ENCODE data around the gene PARG.
A peak's percentile ranks its signal among the peaks of the same experiment; 100 is the strongest.
"Not testable (repeated sequence)": the region's sequence is repeated elsewhere in the genome, so short reads cannot be mapped to it uniquely, and the experiment has no call there.

The PARG gene

DNA sequence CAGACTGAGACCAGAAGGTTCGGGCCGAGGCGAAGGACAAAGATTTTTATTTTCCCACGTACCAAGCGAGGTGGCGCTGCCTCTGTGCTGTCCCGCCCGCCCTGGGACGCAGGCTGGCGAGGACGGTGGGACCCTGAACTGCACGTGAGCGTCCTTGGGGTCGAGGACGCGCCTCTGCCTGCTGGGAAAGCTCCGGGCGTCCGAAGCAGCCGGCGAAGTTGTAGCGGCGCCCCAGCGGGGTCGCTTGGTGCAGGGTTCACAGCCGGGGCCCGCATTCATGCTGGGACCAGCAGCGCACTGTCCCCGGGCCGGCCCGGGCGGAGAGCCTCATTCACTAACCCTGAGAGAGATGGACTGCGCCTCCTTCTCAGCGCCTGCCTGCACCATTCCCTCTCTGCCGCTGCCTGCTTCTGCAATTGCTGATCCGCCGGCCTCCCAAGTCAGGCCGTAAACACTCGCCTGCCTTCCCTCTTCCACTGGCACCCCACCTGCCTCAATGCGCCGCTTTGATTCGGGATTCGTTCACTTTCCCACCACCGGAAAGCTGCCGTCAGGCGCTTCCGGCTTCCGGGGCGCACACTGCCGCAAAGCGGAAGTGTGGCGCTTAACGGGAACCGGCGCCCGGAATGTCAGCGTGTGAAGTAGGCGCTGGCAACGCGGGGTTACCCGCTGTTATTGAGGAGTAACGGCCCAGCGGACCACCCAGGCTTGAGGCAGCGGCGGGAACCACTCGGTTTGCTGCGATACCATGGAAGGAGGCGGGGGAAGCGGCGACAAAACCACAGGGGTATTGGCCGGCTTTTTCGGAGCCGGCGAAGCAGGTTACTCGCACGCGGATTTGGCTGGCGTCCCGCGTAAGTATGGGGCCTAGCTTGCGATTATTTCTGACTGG lies at the start of gene PARG, which contains the start of gene TIMM23B:
PARG (minus strand) TSS at position 581 of the 892 bp plus-strand sequence; CDS start at position 279, 302 bp downstream.
TIMM23B (plus strand) TSS at position 607 of the 892 bp plus-strand sequence; CDS start at position 749, 142 bp downstream.
- H3K36me3 ChIP-seq (replicated peaks); in situ Hi-C loops (cut with HindIII; ENCODE audit: low pct_ligation_motif_present, low sequenced_read_pairs); H3K27me3 ChIP-seq (replicated peaks): not testable (repeated sequence)
- DNase-seq, result peak; percentile 73
- H3K4me3 ChIP-seq (ENCODE audit: low read depth, low read length), result peak within 1 kb of the TSS; percentile 60
- peak within 1 kb of the TSS; percentile 82 for H3K27ac ChIP-seq

DNA sequence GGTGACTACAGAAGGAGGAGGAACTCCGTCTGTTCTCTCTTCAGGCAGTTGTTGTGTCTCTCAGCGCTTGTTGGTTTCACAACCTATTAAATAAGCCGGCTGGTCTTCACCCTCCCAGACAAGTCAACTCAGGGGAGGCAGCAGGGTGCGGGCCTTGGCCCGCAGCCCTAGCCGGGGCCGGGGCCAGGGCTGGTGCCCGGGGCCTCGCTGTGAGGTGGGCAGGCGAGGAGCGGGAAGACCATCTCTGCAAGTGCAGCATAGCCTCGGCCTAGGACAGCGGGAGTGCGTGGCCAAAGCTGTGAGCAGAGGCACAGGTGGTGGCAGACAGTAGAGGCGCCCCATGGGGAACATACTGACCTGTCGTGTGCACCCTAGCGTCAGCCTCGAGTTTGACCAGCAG lies 46.5 kb upstream of the PARG start, which contains the start of gene AGAP6:
AGAP6 (plus strand) TSS at position 31 of the 400 bp plus-strand sequence; CDS start at position 341, 310 bp downstream.
- H3K27ac ChIP-seq; H3K4me3 ChIP-seq (ENCODE audit: low read depth, low read length); H3K27me3 ChIP-seq (replicated peaks); DNase-seq; in situ Hi-C loops (cut with HindIII; ENCODE audit: low pct_ligation_motif_present, low sequenced_read_pairs); H3K36me3 ChIP-seq (replicated peaks): not testable (repeated sequence)

GRCh38 chr10:49987207-49987606 lies 45.4 kb upstream of the PARG start:
- H3K4me3 ChIP-seq (ENCODE audit: low read depth, low read length); DNase-seq; H3K36me3 ChIP-seq (replicated peaks); H3K27me3 ChIP-seq (replicated peaks); in situ Hi-C loops (cut with HindIII; ENCODE audit: low pct_ligation_motif_present, low sequenced_read_pairs); H3K27ac ChIP-seq: not testable (repeated sequence)

DNA sequence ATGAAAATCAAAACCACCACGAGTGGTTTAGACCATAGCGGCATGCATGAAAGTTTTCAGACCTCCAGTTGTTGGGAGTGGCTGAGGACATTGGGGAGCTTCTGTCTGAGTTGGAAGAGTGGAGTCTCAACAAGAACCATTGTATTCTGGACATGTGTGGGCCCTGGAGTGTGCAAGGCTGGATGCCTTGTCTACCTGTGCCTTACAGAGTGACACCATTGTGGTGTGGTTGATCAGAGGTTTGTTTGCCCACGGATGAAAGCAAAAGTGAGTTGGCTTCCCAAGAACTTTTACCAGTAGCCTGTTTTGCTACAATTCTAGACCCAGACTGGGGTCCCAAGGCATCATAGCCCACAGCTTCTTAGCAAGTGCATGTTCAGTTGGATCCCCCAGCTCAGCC lies 35.9 kb upstream of the PARG start:
- H3K27ac ChIP-seq; H3K4me3 ChIP-seq (ENCODE audit: low read depth, low read length); H3K36me3 ChIP-seq (replicated peaks); DNase-seq; H3K27me3 ChIP-seq (replicated peaks); in situ Hi-C loops (cut with HindIII; ENCODE audit: low pct_ligation_motif_present, low sequenced_read_pairs): not testable (repeated sequence)

DNA sequence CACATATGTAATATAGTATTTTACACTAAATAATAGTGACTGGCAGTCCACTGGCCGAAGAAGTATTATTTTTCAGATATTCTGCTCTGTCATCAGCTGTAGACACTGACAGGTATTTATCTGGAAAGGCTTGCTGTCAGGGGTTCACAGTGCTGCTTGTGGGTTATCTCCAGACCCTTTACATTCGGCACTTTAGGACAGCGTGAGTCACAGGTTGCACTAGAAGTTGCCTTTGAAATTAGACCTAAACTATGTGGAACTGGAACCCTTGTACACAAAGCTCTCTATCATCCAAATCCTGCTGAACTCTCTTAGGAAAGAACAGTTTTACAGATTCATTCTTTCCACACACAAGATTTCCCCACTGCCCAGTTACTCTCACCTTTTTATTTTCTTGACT lies 30.3 kb upstream of the PARG start:
- H3K27me3 ChIP-seq (replicated peaks); in situ Hi-C loops (cut with HindIII; ENCODE audit: low pct_ligation_motif_present, low sequenced_read_pairs); H3K36me3 ChIP-seq (replicated peaks); H3K27ac ChIP-seq; H3K4me3 ChIP-seq (ENCODE audit: low read depth, low read length): not testable (repeated sequence)
- peak; percentile 1 for DNase-seq

DNA sequence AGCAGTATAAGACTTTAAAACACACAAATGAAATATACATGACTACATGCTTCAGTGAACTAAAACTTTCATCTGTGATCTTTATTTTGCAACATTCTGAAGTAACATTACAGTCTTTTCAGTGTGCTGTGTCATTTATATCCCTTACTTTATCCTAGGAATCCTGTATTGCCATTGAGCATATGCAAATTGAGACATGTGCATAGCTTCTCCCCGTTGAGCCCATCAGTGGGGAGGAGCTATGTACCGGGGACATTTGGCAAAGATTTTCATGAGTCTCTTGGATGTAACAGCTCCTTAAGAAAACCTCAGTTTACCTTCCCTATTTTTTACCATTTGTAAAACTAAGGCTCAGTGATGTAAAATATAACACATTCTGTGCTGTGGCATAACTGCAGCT lies 29.6 kb upstream of the PARG start:
- DNase-seq; H3K4me3 ChIP-seq (ENCODE audit: low read depth, low read length); H3K27ac ChIP-seq; in situ Hi-C loops (cut with HindIII; ENCODE audit: low pct_ligation_motif_present, low sequenced_read_pairs); H3K36me3 ChIP-seq (replicated peaks); H3K27me3 ChIP-seq (replicated peaks): not testable (repeated sequence)

GRCh38 chr10:49970331-49970857 lies 28.6 kb upstream of the PARG start:
- H3K27me3 ChIP-seq (replicated peaks); DNase-seq; in situ Hi-C loops (cut with HindIII; ENCODE audit: low pct_ligation_motif_present, low sequenced_read_pairs); H3K36me3 ChIP-seq (replicated peaks); H3K27ac ChIP-seq; H3K4me3 ChIP-seq (ENCODE audit: low read depth, low read length): not testable (repeated sequence)

GRCh38 chr10:49953122-49953521 lies 11.3 kb upstream of the PARG start:
- in situ Hi-C loops (cut with HindIII; ENCODE audit: low pct_ligation_motif_present, low sequenced_read_pairs); H3K27me3 ChIP-seq (replicated peaks): not testable (repeated sequence)

GRCh38 chr10:49952006-49952405 lies 10.2 kb upstream of the PARG start:
- H3K4me3 ChIP-seq (ENCODE audit: low read depth, low read length); H3K27ac ChIP-seq; in situ Hi-C loops (cut with HindIII; ENCODE audit: low pct_ligation_motif_present, low sequenced_read_pairs); H3K27me3 ChIP-seq (replicated peaks); DNase-seq; H3K36me3 ChIP-seq (replicated peaks): not testable (repeated sequence)

More at GRCh38 chr10:49953122-49953521, 11.3 kb upstream of the PARG start:
- peak; percentile 7 for DNase-seq
- not testable (repeated sequence) for H3K4me3 ChIP-seq (ENCODE audit: low read depth, low read length); H3K36me3 ChIP-seq (replicated peaks); H3K27ac ChIP-seq

DNA sequence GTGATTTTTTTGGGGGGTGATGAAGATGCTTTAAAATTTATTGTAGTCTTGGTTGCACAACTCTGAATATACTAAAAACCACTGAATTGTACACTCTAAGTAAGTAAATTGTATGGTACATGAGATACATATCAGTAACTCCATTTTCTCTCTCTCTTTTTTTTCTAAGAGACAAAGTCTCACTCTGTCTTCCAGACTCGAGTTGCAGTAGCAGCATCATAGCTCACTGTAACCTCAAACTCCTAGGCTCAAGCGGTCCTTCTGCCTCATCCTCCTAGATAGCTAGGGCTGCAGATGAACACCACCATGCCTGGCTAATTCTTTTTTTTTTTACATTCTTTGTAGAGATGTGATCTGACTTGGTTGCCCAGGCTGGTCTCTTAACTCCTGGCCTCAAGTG lies 6.9 kb upstream of the PARG start:
- H3K4me3 ChIP-seq (ENCODE audit: low read depth, low read length); in situ Hi-C loops (cut with HindIII; ENCODE audit: low pct_ligation_motif_present, low sequenced_read_pairs); H3K36me3 ChIP-seq (replicated peaks); H3K27ac ChIP-seq; H3K27me3 ChIP-seq (replicated peaks); DNase-seq: not testable (repeated sequence)

GRCh38 chr10:49948142-49948541 lies 6.3 kb upstream of the PARG start:
- in situ Hi-C loops (cut with HindIII; ENCODE audit: low pct_ligation_motif_present, low sequenced_read_pairs); H3K27me3 ChIP-seq (replicated peaks); H3K27ac ChIP-seq; DNase-seq; H3K36me3 ChIP-seq (replicated peaks); H3K4me3 ChIP-seq (ENCODE audit: low read depth, low read length): not testable (repeated sequence)

DNA sequence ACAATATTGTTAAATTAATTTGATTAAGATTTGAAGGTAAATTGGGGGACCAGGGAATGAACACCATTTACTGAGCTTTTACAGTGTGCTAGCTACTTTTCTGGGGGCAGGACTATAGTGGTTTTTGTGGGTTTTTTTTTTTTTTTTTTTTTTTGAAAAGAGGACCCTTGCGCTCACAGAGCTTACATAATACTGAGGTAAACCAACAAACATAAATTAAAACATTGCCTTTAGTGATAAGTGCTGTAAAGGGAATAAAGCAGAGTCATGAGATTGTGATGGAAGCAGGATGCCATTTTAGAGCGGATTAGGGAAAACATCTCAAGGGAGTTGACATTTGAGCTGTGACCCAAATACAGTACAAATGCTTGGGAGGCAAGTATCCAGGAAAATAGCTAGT lies 1.8 kb upstream of the PARG start:
- H3K27me3 ChIP-seq (replicated peaks); in situ Hi-C loops (cut with HindIII; ENCODE audit: low pct_ligation_motif_present, low sequenced_read_pairs); DNase-seq; H3K27ac ChIP-seq; H3K4me3 ChIP-seq (ENCODE audit: low read depth, low read length); H3K36me3 ChIP-seq (replicated peaks): not testable (repeated sequence)

- Histone ChIP-seq H3K27ac (peak overlapping the region; percentile 82), H3K4me3 (ENCODE audit: low read depth, low read length) (peak overlapping the region; percentile 60)
- peak; percentile 18 for DNase-seq
- H3K36me3 ChIP-seq (replicated peaks); H3K27me3 ChIP-seq (replicated peaks); in situ Hi-C loops (cut with HindIII; ENCODE audit: low pct_ligation_motif_present, low sequenced_read_pairs): not testable (repeated sequence)
These were observed 495 bp upstream of the PARG start for GRCh38 chr10:49942339-49942705.

DNA sequence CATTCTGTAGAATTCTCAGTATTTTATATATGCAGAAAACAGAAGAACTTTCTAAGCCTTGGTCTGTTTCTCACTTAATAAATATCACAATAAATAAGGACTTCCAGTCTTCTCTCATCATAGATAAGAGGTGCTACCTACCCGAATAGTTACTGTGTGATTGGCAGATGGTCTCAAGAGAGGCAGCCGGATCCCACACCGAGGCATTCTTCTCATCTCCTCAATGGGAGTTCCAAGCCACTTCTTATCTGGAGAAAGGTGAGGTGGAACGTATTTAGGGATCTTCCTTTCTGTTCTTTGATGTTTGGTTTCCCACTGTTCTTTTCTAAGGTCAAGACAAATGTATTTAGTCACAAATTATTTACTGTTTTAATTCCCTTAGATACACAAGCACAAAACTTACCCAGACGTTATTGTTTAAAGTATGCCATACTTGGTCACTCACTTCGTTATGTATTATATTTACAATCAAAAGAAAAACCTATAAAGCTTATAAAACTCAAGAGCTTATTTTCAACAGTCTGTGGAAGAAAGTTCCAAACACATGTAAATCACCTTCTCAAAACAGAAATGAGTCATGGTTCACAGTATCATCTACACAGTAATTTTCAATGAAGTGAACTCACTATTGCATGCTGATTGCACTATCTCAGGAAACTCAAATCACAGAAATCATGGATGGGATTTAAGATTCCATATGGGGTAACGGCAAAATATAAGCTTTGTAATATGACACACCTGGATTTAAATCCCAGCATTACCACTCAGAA lies 9.7 kb downstream of the PARG start:
- H3K27me3 ChIP-seq (replicated peaks); H3K4me3 ChIP-seq (ENCODE audit: low read depth, low read length); H3K27ac ChIP-seq; in situ Hi-C loops (cut with HindIII; ENCODE audit: low pct_ligation_motif_present, low sequenced_read_pairs); H3K36me3 ChIP-seq (replicated peaks); DNase-seq: not testable (repeated sequence)
